COLO668 (cell line): ENCODE data around the gene CST7.
"Not testable (repeated sequence)": the region's sequence is repeated elsewhere in the genome, so short reads cannot be mapped to it uniquely, and the experiment has no call there.

ENCODE experiments used
- DNase-seq: peaks from one replicate; lab custom pipeline; 2025; ENCODE audit not compliant: unreplicated experiment; lab: John Stamatoyannopoulos, UW

The CST7 gene

DNA sequence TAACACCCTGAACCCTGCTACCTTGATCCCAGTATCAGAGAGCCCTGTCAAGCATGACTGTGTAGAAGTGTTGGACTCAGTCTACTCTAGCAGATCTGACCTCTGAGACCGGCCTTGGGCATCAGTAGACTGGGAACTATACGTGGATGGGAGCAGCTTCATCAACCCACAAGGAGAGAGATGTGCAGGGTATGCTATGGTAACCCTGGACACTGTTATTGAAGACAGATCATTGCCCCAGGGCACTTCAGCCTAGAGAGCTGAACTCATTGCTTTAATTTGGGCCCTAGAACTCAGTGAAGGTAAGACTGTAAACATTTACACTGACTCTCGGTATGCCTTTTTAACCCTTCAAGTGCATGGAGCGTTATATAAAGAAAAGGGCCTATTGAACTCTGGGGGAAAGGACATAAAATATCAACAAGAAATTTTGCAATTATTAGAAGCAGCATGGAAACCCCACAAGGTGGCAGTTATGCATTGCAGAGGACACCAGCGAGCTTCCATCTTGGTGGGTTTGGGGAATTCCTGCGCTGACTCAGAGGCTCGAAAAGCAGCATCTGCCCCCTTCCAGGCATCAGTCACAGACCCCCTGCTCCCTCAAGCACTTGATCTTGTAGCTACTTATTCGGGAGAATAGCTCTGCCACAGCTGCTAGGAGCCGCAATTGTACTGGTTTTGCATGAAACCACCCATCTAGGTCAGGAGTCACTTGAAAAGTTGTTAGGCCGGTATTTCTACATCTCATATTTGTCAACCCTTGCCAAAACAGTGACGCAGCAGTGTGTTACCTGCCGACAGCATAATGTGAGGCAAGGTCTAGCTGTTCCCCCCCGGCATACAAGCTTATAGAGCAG lies 19.0 kb upstream of the CST7 start:
- DNase-seq, result peak; percentile 71

DNA sequence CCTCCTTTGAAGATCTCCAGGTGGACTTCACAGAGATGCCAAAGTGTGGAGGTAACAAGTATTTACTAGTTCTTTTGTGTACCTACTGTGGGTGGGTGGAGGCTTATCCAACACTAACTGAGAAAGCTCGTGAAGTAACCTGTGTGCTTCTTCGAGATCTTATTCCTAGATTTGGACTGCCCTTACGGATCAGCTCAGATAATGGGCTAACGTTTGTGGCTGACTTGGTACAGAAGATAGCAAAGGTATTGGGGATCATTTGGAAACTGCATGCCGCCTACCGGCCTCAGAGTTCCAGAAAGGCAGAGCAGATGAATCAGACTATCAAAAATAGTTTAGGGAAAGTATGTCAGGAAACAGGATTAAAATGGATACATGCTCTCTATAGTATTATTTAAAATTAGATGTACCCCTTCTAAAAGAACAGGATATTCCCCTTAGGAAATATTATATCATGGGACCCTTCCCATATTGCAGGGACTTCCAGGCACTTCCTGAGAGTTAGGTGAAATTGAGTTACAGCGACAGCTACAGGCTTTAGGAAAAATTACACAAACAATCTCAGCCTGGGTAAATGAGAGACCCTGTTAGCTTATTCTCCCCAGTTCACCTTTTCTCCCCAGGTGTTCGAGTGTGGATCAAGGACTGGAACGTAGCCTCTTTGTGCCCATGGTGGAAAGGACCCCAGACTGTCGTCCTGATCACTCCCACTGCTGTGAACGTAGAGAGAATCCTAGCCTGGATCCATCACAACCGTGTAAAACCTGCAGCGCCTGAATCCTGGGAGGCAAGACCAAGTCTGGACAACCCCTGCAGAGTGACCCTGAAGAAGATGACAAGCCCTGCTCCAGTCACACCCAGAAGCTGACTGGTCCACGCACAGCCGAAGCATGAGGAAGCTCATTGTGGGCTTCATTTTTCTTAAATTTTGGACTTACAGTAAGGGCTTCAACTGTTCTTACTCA lies 18.1 kb upstream of the CST7 start:
- DNase-seq, result not testable (repeated sequence)

DNA sequence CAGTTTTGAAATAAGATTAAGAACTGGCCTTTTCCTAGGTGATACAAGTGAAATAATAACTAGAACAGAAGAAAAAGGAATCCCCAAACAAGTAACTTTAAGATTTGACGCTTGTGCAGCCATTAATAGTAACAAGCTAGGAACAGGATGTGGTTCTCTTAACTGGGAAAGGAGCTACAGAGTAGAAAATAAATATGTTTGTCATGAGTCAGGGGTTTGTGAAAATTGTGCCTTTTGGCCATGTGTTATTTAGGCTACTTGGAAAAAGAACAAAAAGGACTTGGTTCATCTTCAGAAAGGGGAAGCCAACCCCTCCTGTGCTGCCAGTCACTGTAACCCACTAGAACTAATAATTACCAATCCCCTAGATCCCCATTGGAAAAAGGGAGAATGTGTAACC lies 17.2 kb upstream of the CST7 start:
- not testable (repeated sequence) for DNase-seq

DNA sequence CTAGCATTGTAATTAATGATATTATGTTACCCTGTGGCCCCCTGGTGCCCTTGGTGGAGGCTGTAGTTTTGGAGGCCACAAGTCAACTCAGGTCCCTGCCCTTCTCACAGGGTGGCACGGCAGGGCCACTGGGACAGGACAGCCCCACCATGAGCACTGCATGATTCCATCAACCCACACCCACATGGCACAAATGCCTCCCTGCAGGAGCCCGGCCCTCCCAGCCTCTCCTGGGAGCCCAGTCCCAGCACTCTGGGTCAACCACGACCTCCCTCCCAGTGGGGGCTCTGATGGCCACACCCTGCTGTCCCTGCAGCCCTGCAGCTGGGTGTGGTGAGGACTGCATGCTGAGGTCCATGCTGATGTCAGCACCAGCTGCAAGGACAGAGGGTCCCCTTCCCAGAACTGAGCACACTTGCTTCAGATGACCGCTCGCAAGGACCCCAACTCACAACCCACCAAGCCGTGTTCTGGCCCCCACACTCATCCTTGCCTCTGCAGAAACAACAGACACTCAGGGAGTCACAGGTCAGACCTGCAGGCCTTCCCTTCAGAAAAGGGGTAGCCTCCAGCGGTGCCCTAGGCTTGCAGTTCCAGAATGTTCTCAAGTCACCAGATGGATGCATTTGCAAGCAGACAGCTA lies 15.7 kb upstream of the CST7 start:
- no peak for DNase-seq

DNA sequence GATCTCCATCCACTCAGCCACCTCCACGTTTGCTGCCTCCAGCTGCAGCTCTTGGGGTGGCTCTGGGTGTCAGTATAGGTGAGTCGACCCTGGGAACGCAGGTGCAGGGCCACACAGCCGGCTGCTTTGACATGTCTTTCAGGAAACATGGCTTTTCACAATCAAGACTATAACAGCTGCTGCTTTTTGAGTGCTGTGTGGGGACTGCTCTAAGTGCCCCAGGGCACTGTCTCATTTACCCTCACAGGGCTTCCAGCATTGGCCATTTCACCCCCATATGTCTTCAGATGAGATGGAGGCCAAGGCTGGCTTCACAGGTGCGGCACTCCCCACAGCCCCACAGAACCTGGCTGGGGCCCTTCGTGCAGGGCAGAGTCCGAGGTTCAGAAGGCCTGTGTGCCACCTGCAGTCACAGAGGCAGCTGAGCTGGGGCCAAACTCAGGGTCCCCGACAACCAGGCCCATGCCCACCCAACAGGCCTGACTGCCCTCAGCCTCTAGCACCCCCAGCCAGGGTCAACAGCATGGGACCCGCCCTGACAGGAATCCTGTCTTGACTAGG lies 14.9 kb upstream of the CST7 start:
- DNase-seq, result no peak

DNA sequence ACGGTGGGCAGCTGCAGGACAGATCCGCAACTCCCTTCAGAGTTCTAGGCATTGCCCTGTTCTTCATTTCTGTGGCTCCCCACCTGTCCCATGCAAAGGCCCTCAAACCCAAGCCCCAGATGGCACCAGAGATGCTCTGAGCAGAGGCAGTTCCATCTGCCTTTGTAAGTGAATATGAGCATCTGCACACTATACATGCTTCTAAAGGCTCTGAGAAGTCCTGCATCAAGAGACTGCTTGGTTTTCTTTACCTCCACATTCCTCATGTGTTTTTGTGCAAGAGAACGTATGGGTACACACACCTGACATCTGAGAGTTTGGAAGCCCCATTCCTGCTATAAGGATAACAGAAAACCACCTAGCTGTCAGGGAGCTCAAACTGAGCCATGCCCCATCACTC lies 14.4 kb upstream of the CST7 start:
- no peak for DNase-seq

DNA sequence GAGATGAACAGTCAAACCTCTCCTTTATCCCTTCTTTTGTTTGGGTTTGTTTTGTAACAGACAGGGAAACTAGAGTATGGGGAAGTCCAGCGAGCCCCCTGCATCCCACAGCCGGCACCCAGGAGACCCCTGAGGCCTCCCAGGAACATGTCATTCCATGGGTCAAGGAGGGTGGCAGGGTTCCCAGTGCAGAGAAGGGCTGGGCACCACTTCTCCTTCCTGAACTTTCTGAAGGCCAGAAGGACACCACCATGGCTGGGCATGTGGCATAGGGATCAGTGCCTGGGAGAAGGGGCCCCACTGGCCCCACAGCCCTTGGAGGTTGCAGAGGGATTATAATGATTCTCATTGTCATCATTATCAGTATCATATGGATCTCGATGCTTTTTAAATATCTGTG lies 13.9 kb upstream of the CST7 start:
- DNase-seq, result no peak

DNA sequence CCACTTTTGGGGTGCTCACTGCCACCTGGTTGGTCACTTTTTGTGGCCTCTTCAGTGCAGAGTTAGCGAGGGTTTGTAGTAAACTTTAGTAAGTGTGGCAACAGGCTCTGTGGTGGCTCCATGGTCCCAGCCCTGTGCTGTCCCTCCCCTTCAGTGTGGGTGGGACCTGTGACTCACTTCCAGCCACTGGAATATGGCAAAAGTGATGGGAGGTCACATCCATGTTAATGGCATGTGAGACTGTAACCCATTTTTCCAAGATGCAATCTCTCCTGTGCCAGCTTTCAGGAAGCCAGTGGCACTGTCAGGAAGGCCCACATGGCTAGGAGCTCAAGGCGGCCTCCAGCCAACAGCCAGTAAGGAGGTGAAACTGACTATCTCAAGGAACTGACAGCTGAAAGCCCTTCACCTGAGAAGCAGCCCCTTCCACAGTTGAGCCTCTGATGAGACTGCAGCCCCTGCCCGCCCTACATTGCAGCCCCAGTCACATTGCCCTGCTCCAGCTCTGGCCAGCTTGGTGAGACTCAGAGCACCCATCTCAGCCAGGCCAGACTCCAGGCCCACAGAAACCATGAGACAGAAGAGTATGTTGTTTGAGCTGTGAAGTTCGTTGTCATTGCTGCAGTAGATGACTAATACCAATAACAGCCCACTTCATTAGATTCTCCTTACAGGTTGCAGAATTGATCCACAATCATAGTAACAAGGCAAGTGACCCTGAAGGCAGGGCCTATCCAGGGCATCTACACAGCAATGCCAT lies 13.1 kb upstream of the CST7 start:
- DNase-seq, result no peak

DNA sequence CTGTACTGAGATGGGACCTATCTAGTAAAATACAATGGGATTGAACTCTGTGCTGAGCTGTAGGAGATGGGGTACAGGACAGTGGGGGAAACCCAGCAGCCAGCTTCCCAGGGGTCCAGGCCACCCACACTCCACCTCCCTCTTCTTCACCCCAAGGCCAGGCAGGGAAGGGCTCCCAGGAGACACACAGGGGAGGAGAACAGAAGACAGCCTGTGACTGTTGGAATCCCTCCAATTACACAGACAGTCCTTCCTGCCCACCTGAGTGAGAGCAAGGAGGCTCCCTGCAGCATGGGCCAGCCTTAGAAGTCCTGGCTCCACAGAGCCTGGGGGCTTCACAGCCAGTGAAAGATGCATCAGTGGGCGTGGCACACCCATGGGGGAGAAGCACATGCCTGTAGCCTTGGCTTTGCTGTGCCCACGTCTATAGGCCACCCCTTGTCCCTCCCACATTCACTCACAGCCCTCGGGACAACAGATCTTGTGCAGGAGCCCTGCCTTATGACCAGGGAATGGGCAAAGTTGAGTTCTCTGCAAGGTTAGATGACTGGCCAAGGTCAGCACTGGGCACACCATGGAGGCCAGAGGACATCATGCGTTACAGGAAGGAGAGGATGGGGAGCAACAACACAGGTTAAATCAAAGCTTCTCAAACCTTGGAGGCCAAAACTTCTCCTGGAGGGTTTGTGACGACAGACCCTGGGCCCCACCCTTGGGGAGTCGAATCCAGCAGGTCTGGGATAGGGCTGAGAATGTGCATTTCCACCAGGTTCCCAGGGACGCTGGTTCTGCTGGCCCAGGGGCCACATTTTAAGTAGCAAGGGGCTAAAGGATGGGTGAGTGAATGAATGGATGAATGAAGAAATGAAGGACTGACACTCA lies 12.3 kb upstream of the CST7 start:
- DNase-seq, result no peak

DNA sequence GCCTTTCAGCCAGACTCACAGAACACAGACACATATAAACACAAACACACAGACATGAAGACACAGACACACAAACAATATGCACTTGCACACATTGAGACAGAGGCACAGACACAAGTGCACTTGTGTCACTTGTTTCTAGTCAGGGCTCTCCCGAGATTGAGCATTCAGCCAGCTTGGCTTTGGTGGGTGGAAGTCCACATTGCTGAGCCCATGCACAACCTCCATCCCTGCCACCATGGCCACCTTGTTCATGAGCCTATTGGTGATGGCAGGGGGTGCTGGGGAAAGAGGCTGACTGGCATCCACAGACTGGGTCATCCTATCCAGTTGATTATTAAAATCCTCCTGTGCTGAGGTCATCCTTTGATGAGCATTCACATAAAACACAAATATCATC lies 11.5 kb upstream of the CST7 start:
- DNase-seq, result no peak

DNA sequence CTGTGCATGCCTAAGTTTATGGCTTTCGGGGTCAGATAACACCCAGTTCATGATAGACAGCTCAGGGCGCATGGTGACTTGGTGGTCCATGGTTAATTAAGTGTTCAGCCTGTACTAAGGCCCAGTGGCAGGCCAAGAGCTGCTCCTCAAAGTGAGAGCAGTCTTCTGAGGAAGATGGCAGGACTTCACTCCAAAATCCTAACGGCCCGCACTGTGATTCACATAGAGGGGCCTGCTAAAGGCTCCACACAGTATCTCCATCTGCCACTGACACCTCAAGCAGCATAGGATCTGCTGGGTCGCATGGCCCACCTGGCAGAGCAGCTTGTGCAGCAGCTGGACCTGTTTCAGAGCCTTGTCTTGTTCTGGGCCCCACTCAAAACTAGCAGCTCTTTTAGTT lies 10.6 kb upstream of the CST7 start:
- DNase-seq, result no peak

DNA sequence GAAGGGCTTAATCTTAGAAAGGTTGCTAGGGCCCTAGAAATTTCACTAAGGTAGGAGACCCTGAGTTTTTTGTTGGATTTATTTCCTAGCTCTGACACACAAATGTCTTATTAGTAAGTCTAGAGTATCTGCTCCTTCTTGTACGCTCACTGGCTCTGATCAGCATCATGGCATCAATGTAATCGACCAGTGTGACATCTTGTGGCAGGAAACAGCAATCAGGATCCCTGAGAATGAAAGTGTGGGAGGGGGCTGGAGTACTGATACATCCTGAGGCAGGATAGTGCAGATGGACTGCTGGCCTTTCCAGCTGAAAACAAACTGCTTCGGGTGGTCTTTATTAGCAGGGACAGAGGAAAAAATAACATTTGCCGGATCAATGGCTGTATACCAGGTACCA lies 10.0 kb upstream of the CST7 start:
- DNase-seq, result no peak

DNA sequence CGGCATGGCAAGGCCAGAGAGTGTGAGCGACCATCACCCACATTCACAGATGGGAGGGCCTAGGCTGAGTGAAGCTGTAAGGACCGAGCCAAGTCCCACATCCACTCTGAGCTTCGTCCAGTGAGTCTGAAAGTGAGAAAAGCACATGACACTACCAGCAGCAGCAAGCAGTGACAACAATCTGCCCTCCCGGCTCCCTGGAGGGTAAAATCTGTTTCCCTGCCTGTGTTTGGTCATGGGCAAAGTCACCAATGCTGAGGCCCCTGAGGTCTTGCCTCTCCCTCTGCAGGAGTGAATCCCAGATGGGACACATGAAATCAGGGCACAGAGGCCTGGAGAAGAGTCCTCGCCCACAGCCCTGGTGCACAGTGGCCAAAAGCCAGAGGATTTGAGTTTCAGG lies 6.4 kb upstream of the CST7 start:
- DNase-seq, result no peak

DNA sequence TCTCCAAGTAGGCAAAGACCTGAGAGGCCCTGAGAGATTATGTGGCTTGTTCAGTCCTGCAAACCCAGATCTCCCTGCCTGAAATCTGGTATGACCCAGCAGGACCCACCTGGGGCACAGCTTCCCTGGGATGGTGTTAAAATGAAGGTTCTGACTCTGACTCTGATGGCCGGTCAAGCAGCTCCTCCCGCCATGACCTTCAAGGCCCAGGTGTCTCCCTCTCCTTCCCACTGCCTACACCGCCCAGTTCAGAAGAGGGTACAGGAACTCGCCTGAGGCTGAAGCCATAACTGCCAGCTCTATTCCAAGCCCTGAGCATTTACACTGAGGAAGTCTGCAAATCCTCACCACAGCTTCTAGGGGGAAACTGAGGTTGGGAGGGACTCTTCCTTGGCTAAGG lies 5.9 kb upstream of the CST7 start:
- no peak for DNase-seq

DNA sequence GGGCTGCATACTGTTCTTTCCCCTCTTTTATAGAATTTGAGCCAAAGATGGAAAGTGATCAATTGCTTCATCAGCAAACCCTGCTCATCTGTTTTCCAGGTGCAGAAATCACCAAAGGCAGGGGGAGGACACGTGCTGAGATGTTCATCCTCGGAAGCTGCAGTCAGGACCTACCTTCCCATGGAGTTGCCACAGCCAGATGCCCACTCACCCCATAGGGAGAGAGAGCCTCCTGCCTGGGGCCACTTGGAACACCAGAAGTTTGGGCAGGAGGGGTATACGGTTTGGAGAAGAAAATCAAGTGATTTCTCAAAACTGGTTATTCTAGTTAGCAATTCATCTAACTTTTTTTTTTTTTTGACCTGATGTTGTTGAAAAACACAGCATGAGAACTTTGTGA lies 5.3 kb upstream of the CST7 start:
- DNase-seq, result no peak

DNA sequence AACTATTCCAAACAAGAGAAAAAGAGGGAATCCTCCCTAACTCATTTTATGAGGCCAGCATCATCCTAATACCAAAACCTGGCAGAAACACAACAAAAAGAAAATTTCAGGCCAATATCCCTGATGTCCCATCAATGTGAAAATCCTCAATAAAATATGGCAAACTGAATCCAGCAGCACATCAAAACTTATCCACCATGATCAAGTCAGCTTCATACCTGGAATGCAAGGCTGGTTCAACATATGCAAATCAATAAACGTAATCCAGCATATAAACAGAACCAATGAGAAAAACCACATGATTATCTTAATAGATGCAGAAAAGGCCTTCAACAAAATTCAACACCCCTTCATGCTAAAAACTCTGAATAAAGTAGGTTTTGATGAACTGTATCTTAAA lies 2.7 kb upstream of the CST7 start:
- DNase-seq, result not testable (repeated sequence)

DNA sequence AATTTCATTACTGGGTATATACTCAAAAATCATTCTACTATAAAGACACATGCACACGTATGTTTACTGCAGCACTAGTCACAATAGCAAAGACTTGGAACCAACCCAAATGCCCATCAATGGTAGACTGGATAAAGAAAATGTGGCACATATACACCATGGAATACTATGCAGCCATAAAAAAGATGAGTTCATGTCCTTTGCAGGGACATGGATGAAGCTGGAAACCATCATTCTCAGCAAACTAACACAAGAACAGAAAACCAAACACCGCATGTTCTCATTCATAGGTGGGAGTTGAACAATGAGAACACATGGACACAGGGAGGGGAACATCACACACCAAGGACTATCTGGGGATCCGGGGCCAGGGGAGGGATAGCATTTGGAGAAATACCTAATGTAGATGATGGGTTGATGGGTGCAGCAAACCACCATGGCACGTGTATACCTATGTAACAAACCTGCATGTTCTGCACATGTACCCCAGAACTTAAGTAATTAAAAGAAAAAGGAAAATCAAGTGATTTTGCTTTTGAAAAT lies 602 bp upstream of the CST7 start:
- not testable (repeated sequence) for DNase-seq

DNA sequence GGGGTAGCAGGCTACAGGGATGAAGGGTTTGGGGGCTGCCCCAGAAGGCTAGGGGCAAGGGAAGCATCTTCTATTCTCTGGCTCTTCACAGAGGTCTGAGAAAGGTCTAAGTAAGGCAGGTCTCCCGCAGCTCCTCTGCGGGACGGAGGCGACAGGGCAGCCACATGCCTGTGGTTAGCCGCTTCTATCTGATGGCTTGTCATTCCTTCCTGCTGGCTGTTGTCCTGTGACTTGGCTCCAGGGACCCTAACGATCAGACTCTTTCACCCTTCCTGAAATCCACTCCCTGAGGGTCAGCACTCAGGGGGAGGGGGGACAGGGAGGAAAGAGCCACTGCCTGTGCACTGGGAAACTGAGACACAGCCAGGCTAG lies 673 bp downstream of the CST7 start:
- DNase-seq, result no peak

DNA sequence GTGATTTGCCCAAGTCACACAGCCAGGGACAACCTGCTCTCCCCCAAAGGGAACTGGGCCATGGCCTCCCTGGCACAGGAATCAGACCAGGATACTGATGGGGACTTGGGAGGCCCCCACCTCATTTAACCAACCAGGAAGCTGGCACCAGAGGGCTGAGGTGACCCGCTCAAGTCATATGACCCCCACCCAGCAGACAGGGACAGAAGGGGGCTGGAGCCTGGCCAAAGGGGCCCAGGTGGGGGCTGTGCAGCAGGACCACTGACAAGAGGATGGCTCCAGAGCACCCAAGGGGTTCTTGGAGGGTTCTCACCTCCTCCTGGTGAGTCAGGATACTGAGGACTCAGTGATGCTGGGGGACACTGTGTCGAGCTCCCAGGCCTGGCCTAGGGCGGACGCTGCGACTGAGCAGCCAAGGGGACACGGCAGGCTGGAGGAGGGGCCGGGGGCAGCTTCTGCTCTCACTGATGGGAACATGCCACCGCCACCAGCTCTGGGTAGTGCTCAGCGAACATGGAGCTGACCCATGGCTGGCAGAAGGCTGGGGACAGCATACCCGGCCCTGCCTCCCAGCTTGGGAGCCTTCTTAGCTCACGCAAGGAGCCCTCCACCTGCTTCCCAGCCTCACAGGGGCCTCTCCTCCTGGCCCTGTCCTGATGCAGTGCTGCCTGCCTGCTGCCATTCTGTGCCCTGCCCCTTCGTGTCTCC lies 1.2 kb downstream of the CST7 start:
- no peak for DNase-seq
